ENCODE data around the gene DPYSL5. TPM values are rescaled to one million over a fixed set of nuclear protein-coding genes. Genes with fewer than 3 reads are reported as not detected.

DPYSL5 gene
- total and polyA plus RNA-seq, 2 of the 13 experiments (the other 11 are each of a cell fraction or from before 2014, with no cell fraction given) = 0.15 TPM; not detected in 1

GRCh38 chr2:26982102-26982742 is 134.3 kb downstream of the DPYSL5 start (continued):
- TF ChIP-seq MIER2 (CRISPR knock-in tag; IDR thresholded peaks at IDR 0.05) (peak; percentile 70; the same call in 1 of the 2 replicates), DMAP1 (CRISPR knock-in tag; IDR thresholded peaks at IDR 0.05) (no peak), TRAFD1 (CRISPR knock-in tag; IDR thresholded peaks at IDR 0.05; ENCODE audit: borderline replicate concordance) (no peak), ARID3A (IDR thresholded peaks at IDR 0.05; ENCODE audit: low read depth, low read length) (no peak), ZBTB7B (CRISPR knock-in tag; IDR thresholded peaks at IDR 0.05) (0 out of 2 replicates have a peak, but pooled peaks have one; percentile 40), ZNF766 (CRISPR knock-in tag; IDR thresholded peaks at IDR 0.05; ENCODE audit: borderline replicate concordance) (no peak), ZNF136 (CRISPR knock-in tag; IDR thresholded peaks at IDR 0.05; ENCODE audit: low read depth) (no peak), DRAP1 (CRISPR knock-in tag; IDR thresholded peaks at IDR 0.05) (peak; percentile 49; the same call in 1 of the 2 replicates), CTCF (CRISPR knock-in tag; IDR thresholded peaks at IDR 0.05) (peak; percentile 60), LCORL (IDR thresholded peaks at IDR 0.05) (no peak), LCORL (CRISPR knock-in tag; IDR thresholded peaks at IDR 0.05) (no peak), CSRNP1 (CRISPR knock-in tag; IDR thresholded peaks at IDR 0.05) (no peak), RERE (CRISPR knock-in tag; IDR thresholded peaks at IDR 0.05; ENCODE audit: low read depth) (no peak), ZNF543 (CRISPR knock-in tag; IDR thresholded peaks at IDR 0.05) (no peak), ZKSCAN8 (CRISPR knock-in tag; IDR thresholded peaks at IDR 0.05; ENCODE audit: borderline replicate concordance) (peak; percentile 40; the same call in 1 of the 2 replicates), ELF3 (CRISPR knock-in tag; IDR thresholded peaks at IDR 0.05) (peak; percentile 97), ZNF720 (CRISPR knock-in tag; IDR thresholded peaks at IDR 0.05) (0 out of 2 replicates have a peak, but pooled peaks have one; percentile 12)

All from HepG2 (cell line).